COLO829 (cell line): ENCODE results near the gene BCAR3.
"Not testable (repeated sequence)": the region's sequence is repeated elsewhere in the genome, so short reads cannot be mapped to it uniquely, and the experiment has no call there.

Experiments used
- DNase-seq: peaks from one replicate; pipeline ENCODE4 v3.0.0; 2012; ENCODE audit warnings: low spot score

BCAR3 gene

DNA sequence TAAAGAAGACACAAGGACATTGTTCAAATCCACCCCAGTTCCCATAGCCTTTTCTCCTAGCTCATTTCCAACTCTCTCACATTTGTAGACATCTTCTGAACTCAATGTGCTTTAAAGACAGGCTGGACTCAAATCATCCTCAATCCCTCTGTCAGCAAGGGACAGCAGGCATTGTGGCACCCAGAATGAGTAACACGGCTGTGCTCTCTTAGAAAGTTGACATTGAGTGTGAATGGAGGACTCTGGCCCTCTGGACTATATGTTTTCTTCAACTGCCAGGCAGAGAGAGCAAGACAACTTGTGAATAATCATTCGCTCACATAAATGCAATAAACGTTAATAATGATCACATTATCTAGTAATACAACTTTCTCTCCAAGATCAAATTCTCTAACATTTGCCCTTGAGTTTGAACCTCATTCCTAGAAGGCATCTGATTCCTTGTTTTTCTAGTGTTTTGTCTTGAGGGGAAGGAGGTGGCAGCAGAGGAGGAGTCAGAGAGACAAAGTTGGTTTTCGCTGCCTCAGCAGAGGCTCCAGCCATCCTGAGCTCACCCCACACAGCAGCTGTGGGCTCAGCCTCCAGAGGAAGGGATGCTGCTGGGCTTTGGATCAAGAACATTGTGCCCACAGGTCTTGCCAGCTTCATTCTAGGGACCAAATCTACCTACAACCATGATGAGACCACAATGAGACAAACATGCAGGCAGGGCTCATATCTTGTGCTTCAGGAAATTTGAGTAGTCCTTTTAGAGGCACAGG, 85.1 kb downstream of the BCAR3 start:
- no peak for DNase-seq

- no peak for DNase-seq
Observed at GRCh38 chr1:93595743-93596142, 85.9 kb downstream of the BCAR3 start.

GRCh38 chr1:93595266-93595665, 86.4 kb downstream of the BCAR3 start:
- DNase-seq: no peak

- no peak for DNase-seq
Observed at GRCh38 chr1:93594603-93594880, 87.1 kb downstream of the BCAR3 start.

- DNase-seq: no peak
Observed at GRCh38 chr1:93593854-93594602, 87.6 kb downstream of the BCAR3 start.

- DNase-seq: no peak
Observed at GRCh38 chr1:93592551-93592949, 89.1 kb downstream of the BCAR3 start.

DNA sequence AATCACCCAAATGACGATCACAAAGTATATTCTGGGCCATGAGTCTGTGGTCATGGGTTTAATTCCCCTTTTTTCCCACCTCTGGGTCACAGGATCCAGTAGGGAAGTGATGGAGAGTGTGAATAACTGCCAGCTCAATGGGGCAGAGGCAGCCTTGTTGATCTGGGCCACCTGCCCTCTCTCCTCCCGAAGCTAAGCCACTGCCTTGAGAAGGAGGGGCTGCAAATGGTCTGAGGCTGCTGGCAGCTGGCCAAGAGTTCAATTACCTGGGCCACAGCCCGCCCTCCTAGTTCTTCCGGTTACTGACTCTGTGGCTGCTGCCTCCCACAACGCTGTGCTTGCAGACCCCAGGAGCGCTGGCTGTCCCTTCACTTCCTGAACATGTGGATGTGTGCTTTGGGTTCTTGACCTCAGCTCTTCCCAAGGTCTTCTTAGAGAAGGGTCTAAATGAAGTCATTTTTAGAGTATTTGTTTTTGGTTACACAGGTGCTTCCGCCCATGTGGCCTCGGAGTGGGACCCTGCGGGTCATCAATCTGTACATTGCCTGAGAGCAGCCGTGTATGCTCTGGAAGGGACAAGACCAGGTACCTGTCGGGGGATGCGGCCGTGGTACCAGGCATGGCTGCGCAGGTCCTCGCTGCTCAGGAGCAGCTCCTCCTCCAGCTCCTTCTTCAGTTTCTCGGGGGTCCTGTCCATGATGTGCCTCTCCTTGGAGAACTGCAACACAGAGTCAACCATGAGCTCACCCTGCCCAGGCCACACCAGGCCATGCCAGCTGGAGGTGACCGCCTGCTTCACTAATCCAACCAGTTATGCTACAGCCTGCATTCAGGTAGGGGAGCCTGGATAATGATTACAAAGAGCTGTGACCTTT, 89.7 kb downstream of the BCAR3 start:
- DNase-seq: no peak

- not testable (repeated sequence) for DNase-seq
Observed at GRCh38 chr1:93591291-93591675, 90.4 kb downstream of the BCAR3 start.

- no peak for DNase-seq
Observed at GRCh38 chr1:93588955-93589354, 92.7 kb downstream of the BCAR3 start.

DNA sequence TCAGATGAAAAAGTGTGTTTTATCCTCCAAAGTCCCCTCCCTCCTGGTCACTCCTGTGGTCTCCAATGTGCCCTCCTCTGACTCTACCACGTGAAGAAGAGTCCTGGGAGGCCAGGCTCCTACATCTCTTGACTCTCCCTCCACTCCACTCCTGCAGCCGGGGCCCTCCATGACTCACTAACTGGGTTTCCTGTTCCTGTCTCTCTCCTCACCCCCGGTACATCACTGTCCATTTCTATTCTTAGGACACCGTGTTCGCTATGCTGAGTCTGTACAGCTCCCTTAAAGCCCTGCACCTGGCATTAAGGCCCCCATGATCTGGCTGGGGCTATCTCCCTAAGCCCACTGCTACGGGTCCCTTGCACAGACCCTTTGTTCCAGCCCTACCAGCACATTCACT, 93.4 kb downstream of the BCAR3 start:
- DNase-seq: no peak

- no peak for DNase-seq
Observed at GRCh38 chr1:93587354-93587753, 94.3 kb downstream of the BCAR3 start.

- no peak for DNase-seq
Observed at GRCh38 chr1:93585059-93585966, 96.3 kb downstream of the BCAR3 start.

DNA sequence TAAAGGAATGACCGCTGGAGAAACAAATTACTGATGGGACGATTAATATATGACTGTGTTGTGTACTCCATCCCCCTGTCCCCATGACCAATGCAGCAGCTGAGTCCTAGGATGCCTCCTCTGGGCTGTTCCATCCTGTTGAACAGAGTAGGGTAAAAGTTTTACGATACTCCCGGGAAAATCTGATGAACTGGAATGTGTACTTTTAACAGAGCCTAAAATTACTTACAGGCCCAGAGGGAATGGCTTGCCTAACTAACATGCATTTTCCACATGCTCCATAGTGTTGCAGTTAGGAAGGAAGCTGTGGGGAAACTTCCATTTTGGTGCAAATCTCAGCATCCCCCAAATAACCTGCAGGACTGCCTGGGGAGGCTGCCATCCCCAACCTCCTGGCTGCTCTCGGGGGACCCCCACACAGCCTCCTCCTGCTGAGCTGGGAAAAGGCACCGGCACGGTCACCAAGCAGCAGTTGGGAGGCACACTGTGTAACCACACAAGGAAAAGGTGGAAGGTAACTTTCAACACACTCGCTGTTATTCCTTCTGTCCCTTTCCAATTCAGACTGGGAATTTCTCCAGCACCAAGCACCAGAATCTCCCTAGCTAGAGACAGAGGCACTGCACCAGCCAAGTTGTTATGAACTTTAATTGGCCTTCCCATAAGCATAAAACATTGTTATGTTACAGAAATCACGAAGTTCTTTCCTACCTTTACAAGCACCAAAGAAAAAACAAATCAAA, 97.2 kb downstream of the BCAR3 start:
- DNase-seq: no peak

DNA sequence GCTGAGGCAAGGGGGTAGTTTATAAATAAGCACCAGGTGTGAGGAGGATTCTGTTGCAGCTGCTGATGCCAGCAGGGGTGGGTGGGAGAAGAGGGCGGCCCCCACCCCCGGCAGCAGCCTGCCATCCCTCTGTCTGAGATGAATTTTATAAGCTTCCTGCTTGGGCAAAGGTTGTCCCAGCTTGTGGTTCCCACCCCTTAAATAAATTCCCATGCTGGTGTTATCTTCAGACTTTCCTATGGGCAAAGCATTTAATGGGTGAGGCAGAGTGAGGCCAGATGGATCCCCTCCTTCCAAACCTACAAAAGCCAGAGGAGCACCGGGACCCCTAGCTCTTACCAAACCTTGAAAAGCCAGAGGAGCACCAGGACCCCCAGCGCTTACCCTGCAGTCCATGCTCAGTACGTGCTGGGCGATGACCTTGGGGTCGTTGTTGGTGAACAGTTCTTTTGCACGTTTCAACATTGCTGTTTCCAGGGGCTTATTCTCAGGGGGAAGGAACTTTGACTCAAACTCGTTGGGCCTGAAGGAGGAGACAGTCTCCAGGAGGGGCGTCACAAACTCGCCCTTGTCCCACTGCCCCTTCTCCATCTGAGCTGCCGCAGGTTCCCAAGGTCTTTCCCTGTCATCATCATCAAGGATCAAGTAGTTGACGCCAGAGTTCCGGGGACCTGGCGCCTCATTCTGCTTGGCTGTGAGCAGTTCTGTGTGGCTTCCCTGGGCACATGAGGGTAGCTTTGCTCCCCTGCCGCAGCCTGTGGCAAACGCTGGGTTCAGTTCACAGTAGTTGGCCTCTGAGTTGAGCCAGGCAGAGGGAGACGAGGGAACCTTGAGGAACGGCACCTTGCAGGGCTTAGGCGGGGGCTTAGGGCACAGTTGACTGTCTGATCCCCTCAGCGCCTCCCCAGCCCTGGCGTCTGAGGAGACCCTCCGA, 99.5 kb downstream of the BCAR3 start:
- no peak for DNase-seq

DNA sequence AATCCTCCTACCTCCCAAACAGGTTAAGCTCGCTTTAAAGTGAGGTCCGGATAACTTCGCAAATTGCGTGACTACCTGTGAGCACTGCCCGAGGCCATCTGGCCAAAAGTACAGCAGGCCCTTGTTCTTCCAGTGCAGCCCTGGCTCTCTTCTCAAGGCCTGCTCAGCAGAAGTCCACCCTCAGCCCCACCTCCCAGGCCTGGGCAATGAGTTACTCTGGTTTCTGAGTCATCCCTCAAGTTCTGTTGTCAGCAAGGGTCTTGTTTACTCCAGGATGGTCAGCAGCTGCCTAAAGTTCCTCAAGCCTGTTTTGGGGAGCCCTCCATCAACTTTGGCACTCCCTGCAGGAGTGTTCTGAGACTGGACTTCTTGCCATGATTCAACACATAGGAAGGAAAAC, 101.7 kb downstream of the BCAR3 start:
- DNase-seq: no peak

GRCh38 chr1:93578911-93579825, 102.5 kb downstream of the BCAR3 start:
- DNase-seq: no peak

DNA sequence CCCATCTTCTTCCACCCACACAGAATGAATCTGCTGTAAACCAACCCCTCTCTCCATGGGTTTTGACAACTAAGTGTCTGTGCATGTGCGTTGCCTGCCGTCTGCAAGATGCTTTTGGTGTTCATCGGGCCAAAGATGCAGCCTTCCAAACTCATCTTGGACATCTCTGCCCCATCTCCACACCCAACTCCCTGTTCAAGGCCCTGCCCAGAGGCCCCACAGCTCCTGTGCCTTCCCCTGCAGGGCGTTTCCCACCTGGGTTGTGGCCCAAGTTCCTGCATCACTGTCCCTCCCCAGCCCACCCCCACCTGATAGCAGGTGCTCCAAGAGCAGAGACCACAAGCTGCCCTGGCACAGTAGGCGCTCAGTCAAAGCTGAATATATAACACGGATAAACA, 103.2 kb downstream of the BCAR3 start:
- no peak for DNase-seq

DNA sequence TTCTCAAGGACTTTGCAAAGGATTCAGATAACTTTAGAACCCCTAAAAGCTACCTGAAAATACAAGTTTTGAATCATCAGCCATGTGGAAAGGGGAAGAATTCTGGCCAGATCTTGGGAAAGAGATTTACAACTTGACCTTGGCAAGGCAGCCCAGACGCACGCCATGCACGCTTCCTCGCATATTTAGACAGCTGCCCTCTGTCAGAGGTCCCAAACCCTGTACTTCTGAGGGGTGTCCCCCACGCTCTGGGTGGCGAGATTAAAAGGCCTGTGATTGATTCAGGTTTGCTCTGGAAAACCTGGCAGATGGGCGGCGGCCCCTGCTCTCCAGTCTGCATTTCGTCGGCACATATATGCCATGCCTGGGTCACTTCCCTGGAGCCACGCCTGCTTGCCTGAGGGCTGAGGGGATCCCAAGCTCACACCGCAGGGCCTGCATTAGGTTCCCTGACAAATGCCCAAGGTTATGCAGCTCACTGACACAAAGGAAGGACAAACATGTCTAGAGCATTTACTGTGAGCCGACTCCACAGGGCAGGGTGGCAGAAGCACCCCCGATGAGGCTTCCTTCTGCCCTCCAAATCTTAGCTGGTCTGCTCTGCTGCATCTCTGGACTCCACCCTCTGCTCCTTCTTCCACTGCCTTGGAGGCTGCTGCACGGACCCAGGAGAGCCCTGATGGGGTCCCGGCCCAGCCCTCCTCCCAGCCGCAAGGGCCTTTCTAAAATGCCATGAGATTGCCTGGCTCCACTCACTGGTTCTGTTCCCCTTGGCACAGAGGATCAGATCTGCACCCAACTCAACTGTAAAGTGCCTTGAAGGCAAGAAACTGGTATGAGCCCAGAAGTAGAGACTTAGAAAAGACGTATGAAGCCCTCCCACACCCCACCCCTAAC, 103.9 kb downstream of the BCAR3 start:
- no peak for DNase-seq
